Endothelial cell of umbilical vein (primary cell): ENCODE measurements around the gene CPNE9.

Experiments used
- EZH2 ChIP-seq: IDR thresholded peaks from 2 replicates; pipeline ENCODE4 v1.6.1; 2012; ENCODE audit warnings: borderline replicate concordance, low read depth, mild to moderate bottlenecking, moderate library complexity, low read length, inconsistent platforms; ENCODE audit not compliant: severe bottlenecking
- JUN ChIP-seq: IDR thresholded peaks from 2 replicates; pipeline ENCODE4 v1.6.1; 2011; ENCODE audit warnings: borderline replicate concordance, low read depth; ENCODE audit not compliant: insufficient read length, insufficient read depth
- MYC ChIP-seq: IDR thresholded peaks from one replicate; pipeline ENCODE4 v1.6.1; 2011; ENCODE audit warnings: mild to moderate bottlenecking, low read depth, low read length
- TF ChIP-seq, protein P1 (sequence below), 2 donors: IDR thresholded peaks; 1 replicate in 1 of 2; 2 replicates in 1 of 2; pipeline ENCODE4 v1.5.1; 2011; ENCODE audit warnings: low read length in 2 of 2, mild to moderate bottlenecking in 2 of 2, moderate library complexity in 2 of 2, control low read depth in 1 of 2, inconsistent platforms in 1 of 2, low read depth in 1 of 2; ENCODE audit not compliant: insufficient read depth in 1 of 2; ENCODE audit errors: extremely low read depth in 1 of 2

DNA sequence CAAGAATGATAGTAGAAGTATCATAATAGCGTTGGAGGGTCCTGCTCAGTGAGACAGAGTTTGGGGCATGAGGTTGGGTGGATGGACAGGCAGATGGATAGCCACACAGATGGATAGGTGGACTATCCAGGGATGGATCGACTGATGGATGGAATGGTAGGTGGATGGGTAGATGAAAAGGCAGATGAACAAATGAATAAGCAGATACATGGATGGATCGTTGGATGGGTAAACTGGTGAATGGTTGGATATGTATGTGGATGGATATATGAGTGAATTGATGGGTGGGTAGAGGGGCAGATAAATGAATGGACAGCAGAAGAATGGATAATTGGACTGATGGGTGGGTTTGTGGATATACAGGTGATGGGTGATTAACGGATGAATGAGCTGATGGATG lies 9.5 kb downstream of the CPNE9 start:
- no peak for TF ChIP-seq EZH2
- TF ChIP-seq, protein P1, sequence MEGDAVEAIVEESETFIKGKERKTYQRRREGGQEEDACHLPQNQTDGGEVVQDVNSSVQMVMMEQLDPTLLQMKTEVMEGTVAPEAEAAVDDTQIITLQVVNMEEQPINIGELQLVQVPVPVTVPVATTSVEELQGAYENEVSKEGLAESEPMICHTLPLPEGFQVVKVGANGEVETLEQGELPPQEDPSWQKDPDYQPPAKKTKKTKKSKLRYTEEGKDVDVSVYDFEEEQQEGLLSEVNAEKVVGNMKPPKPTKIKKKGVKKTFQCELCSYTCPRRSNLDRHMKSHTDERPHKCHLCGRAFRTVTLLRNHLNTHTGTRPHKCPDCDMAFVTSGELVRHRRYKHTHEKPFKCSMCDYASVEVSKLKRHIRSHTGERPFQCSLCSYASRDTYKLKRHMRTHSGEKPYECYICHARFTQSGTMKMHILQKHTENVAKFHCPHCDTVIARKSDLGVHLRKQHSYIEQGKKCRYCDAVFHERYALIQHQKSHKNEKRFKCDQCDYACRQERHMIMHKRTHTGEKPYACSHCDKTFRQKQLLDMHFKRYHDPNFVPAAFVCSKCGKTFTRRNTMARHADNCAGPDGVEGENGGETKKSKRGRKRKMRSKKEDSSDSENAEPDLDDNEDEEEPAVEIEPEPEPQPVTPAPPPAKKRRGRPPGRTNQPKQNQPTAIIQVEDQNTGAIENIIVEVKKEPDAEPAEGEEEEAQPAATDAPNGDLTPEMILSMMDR (IDR thresholded peaks at IDR 0.05; ENCODE audit: extremely low read depth in 1 of 2, insufficient read depth in 1 of 2, low read depth in 1 of 2, low read length in 2 of 2): no peak
- no peak for TF ChIP-seq MYC
- TF ChIP-seq JUN: no peak
